K562 (cell line): Measurements from ENCODE around the gene NAPA. TPM values are rescaled to one million over a fixed set of nuclear protein-coding genes. Genes with fewer than 3 reads are reported as not detected.

Source experiments
- ATAC-seq: fragments of 200-7000 bp; cut with Tn5 transposase; 3 replicates; pipeline ENCODE4 v1.9.1; 2020; ENCODE audit warnings: moderate library complexity
- BruUV-seq: library from RNA; stranded (reverse); fragments of 400-500 nt; replicated peaks from 2 replicates; lab custom pipeline; 2021; lab: Mats Ljungman, UMichigan
- CTCF ChIA-PET: fragments of 300-600 bp; formaldehyde crosslinking; extraction: SDS; loops from one replicate; lab custom pipeline; 2021; ENCODE audit warnings: low intra/inter-chr PET ratio; lab: Yijun Ruan, JAX
- POLR2A ChIA-PET: fragments of 300-600, 350-650 bp; sonication (Branson Sonifier 250); formaldehyde crosslinking; extraction: SDS; loops from one replicate; lab custom pipeline; 2021; ENCODE audit warnings: antibody characterized with exemption, inconsistent platforms; lab: Yijun Ruan, JAX
- DNase-seq, 4 experiments: peaks; one replicate each; pipeline versions ENCODE4 v3.0.0 to v3.0.0-alpha.2; 2011 to 2018; ENCODE audit warnings: low spot score in 3 of 4, mixed read lengths in 3 of 4; ENCODE audit errors: extremely low read depth in 1 of 4
- FAIRE-seq: peaks from 2 replicates; lab custom pipeline; 2011; peaks lifted over from hg19 to GRCh38; lab: Jason Lieb, UNC
- H2AFZ ChIP-seq: 2 replicates; pipeline ENCODE4 v1.6.0; 2011; ENCODE audit warnings: low read depth, low read length, control low read depth, inconsistent platforms
- H3K27ac ChIP-seq: fragments of 200-600 bp; 3 replicates; pipeline ENCODE4 v1.8.0; 2011; ENCODE audit warnings: low read depth, mild to moderate bottlenecking, control low read depth, inconsistent platforms, low read length, moderate library complexity, mixed read lengths; ENCODE audit errors: extremely low read depth
- H3K27me3 ChIP-seq, 2 experiments: fragments of 300-600 bp in 1 of 2; 2 replicates in 1 of 2; 3 replicates in 1 of 2; pipeline versions ENCODE4 v1.6.0 to v1.8.0; 2011; ENCODE audit warnings: inconsistent platforms in 2 of 2, low read length in 2 of 2, mild to moderate bottlenecking in 1 of 2, mixed read lengths in 1 of 2, moderate library complexity in 1 of 2; ENCODE audit not compliant: control insufficient read depth in 2 of 2, insufficient read depth in 2 of 2
- H3K36me3 ChIP-seq: fragments of 300-600 bp; 3 replicates; pipeline ENCODE4 v1.8.0; 2011; ENCODE audit warnings: mild to moderate bottlenecking, low read length, inconsistent platforms; ENCODE audit not compliant: control insufficient read depth, insufficient read depth
- H3K4me1 ChIP-seq, 2 experiments: fragments of 200-600 bp in 1 of 2; replicated peaks in 1 of 2; 2 replicates in 1 of 2; 3 replicates in 1 of 2; pipeline versions ENCODE4 v1.5.1 to v1.8.0; 2011; ENCODE audit warnings: inconsistent platforms in 2 of 2, low read length in 2 of 2, mild to moderate bottlenecking in 1 of 2, mixed read lengths in 1 of 2, moderate library complexity in 1 of 2; ENCODE audit not compliant: control insufficient read depth in 2 of 2, insufficient read depth in 2 of 2
- H3K4me2 ChIP-seq: 2 replicates; pipeline ENCODE4 v1.6.1; 2011; ENCODE audit warnings: low read length, control low read depth, inconsistent platforms, mixed read lengths; ENCODE audit not compliant: insufficient read depth
- H3K4me3 ChIP-seq: fragments of 200-600 bp; sonication (generic), shearing (Covaris generic); 2 replicates; pipeline ENCODE4 v1.5.1; 2016; ENCODE audit warnings: control low read depth, inconsistent platforms
- H3K79me2 ChIP-seq: fragments of 200-600 bp; 3 replicates; pipeline ENCODE4 v1.8.0; 2011; ENCODE audit warnings: low read length, inconsistent platforms; ENCODE audit not compliant: control insufficient read depth, insufficient read depth
- H3K9ac ChIP-seq, 2 experiments: 2 replicates each; pipeline versions ENCODE4 v1.6.0 to v1.6.1; 2011; ENCODE audit warnings: low read depth in 2 of 2, low read length in 2 of 2, control low read depth in 1 of 2, inconsistent platforms in 1 of 2, mild to moderate bottlenecking in 1 of 2, mixed read lengths in 1 of 2; ENCODE audit not compliant: insufficient read depth in 1 of 2
- H3K9me1 ChIP-seq: one replicate; pipeline ENCODE4 v1.6.0; 2011; ENCODE audit warnings: inconsistent platforms, mild to moderate bottlenecking, low read length, moderate library complexity; ENCODE audit not compliant: control insufficient read depth, insufficient read depth
- H3K9me3 ChIP-seq: replicated peaks from 2 replicates; pipeline ENCODE4 v1.5.1; 2011; ENCODE audit warnings: low read depth, low read length, inconsistent platforms; ENCODE audit not compliant: control insufficient read depth, insufficient read depth
- H4K20me1 ChIP-seq: replicated peaks from 2 replicates; pipeline ENCODE4 v1.6.1; 2011; ENCODE audit warnings: low read length, inconsistent platforms, mixed read lengths; ENCODE audit not compliant: control insufficient read depth, insufficient read depth
- BCOR ChIP-seq: fragments of 450-650 bp; IDR thresholded peaks from 2 replicates; pipeline ENCODE4 v1.6.1; 2016
- CC2D1A ChIP-seq: fragments of 450-650 bp; IDR thresholded peaks from 2 replicates; pipeline ENCODE4 v1.6.1; 2017; ENCODE audit warnings: mild to moderate bottlenecking
- E2F6 ChIP-seq, 2 experiments: IDR thresholded peaks; 2 replicates each; pipeline ENCODE4 v1.6.1; 2011; ENCODE audit warnings: borderline replicate concordance in 1 of 2, control low read depth in 1 of 2, low read depth in 1 of 2, low read length in 1 of 2, mild to moderate bottlenecking in 1 of 2, mixed read lengths in 1 of 2, moderate library complexity in 1 of 2; ENCODE audit not compliant: insufficient read depth in 1 of 2, insufficient read length in 1 of 2, poor library complexity in 1 of 2, severe bottlenecking in 1 of 2; ENCODE audit errors: extremely low read depth in 1 of 2
- GTF3C2 ChIP-seq: IDR thresholded peaks from 3 replicates; pipeline ENCODE4 v1.6.1; 2011; ENCODE audit warnings: borderline replicate concordance, mild to moderate bottlenecking, moderate library complexity; ENCODE audit not compliant: insufficient read length; ENCODE audit errors: extremely low read depth
- HDAC2 ChIP-seq: fragments of 450-650 bp; IDR thresholded peaks from 2 replicates; pipeline ENCODE4 v1.6.1; 2016; ENCODE audit warnings: mild to moderate bottlenecking
- KDM1A ChIP-seq, 2 experiments: fragments of 450-650 bp; IDR thresholded peaks; 2 replicates each; pipeline ENCODE4 v1.6.1; 2016; ENCODE audit warnings: mild to moderate bottlenecking in 2 of 2
- KLF6 ChIP-seq: fragments of 250-450 bp; sonication (Bioruptor Pico); IDR thresholded peaks from 2 replicates; pipeline ENCODE4 v1.4.0; 2020; ENCODE audit warnings: mild to moderate bottlenecking, moderate library complexity, borderline replicate concordance
- PTBP1 ChIP-seq: fragments of 200-400 bp; formaldehyde crosslinking; IDR thresholded peaks from 2 replicates; pipeline ENCODE4 v1.6.1; 2017; ENCODE audit warnings: low read depth, low read length
- RBM25 ChIP-seq: fragments of 200-400 bp; formaldehyde crosslinking; IDR thresholded peaks from 2 replicates; pipeline ENCODE4 v1.6.1; 2018; ENCODE audit warnings: low read length, low read depth, moderate library complexity; ENCODE audit not compliant: severe bottlenecking
- RHOXF2B ChIP-seq: fragments of 250-450 bp; sonication (Bioruptor Pico); conservative IDR thresholded peaks from 2 replicates; pipeline ENCODE4 v1.5.1; 2021
- SMARCA5 ChIP-seq: fragments of 450-650 bp; IDR thresholded peaks from 2 replicates; pipeline ENCODE4 v1.6.1; 2016
- ZFP36 ChIP-seq: fragments of 150-350 bp; IDR thresholded peaks from 2 replicates; pipeline ENCODE4 v1.6.1; 2018; ENCODE audit warnings: low read length, low read depth; ENCODE audit not compliant: partially characterized antibody
- ZNF436 ChIP-seq: fragments of 250-450, 450-650 bp; sonication (Bioruptor Pico); formaldehyde crosslinking; IDR thresholded peaks from 2 replicates; pipeline ENCODE4 v1.7.0; 2020; ENCODE audit warnings: mild to moderate bottlenecking
- ZNF589 ChIP-seq: fragments of 200-800 bp; sonication (Bioruptor generic); IDR thresholded peaks from 2 replicates; pipeline ENCODE4 v1.6.1; 2016; ENCODE audit warnings: low read depth, missing genetic modification characterization, missing compliant biosample characterization
- ZNF699 ChIP-seq: fragments of 250-450 bp; sonication (Bioruptor Pico); IDR thresholded peaks from 2 replicates; pipeline ENCODE4 v1.8.0; 2021; ENCODE audit warnings: mild to moderate bottlenecking, moderate library complexity; ENCODE audit not compliant: insufficient replicate concordance
- WGBS: fragments of 100-300 bp; shearing (Covaris generic); methylation state at CpG from one replicate; pipeline ENCODE4 v1.1.6; 2016; ENCODE audit warnings: low coverage, mixed read lengths; ENCODE audit not compliant: insufficient coverage; ENCODE audit errors: missing lambda C conversion rate; 5-methylcytosine and 5-hydroxymethylcytosine counted together
- in situ Hi-C: fragments of 300-500 bp; cut with MboI; formaldehyde crosslinking; loops from 4 replicates; pipeline ENCODE4 v1.15.0; 2018; ENCODE audit warnings: inconsistent platforms, mixed read lengths
- intact Hi-C: fragments of 100-400 bp; cut with micrococcal nuclease; formaldehyde crosslinking; loops from 2 replicates; pipeline ENCODE4 v1.14.2; 2022
- polyA plus RNA-seq, 8 experiments: library from polyadenylated mRNA; depleted of rRNA in 4 of 8; stranded (reverse) in 5 of 8; unstranded in 3 of 8; fragments of >200 nt; fragmentation: Nextera tagmentation in 2 of 8; fragmentation: Illumina TruSeq in 1 of 8; extraction: Ambion mirVana in 2 of 8; extraction: Trizol in 1 of 8; gene quantifications; 2 replicates each; pipeline versions ENCODE4 v1.2.1 to v1.2.3, GENCODE V29; 2011 to 2014; ENCODE audit warnings: inconsistent platforms in 1 of 8, missing spikeins in 1 of 8
- total RNA-seq, 7 experiments: library from RNA; depleted of rRNA in 6 of 7; stranded (reverse); fragments of >200 nt in 6 of 7; fragmentation: Illumina TruSeq in 2 of 7; extraction: Trizol in 2 of 7; gene quantifications; 2 replicates each; pipeline versions ENCODE4 v1.2.1 to v1.2.3, GENCODE V29; 2011 to 2021; ENCODE audit warnings: low replicate concordance in 1 of 7

Gene NAPA
- total and polyA plus RNA-seq, 9 of the 15 experiments (the other 6 are each of a cell fraction or from before 2014, with no cell fraction given) = 5.4 to 98.6 (median 77.5) TPM

DNA sequence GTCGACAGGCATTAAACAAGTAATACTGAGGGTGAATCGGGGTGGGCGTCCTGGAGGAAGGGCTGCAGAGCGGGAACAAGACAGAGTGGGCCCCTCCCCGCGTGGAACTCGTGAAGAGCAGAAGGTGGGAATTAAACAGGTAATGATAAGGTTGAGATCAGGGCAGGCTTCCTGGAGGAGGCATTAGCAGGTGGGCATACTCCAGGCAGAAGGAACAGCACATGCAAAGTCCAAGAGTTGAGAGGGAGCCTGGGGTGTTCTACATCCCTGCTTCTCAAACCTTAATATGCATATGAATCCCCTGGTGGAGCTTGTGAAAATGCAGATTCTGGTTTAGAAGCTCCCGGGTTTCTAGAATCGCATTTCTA lies 66.5 kb downstream of the NAPA start:
- DNase-seq = no peak
- Histone ChIP-seq H3K79me2 (no peaks in the 10 kb centered on the region), H3K9me3 (no peaks in the 10 kb centered on the region), H3K4me1 (peaks cover 13 to 39% of the 10 kb centered on the region in 2 experiments; a peak in 4 of 5 replicates), H3K9me1 (peaks cover 5% of the 10 kb centered on the region), H2AFZ (peak overlapping the region; percentile 94; the same call in 1 of the 2 replicates), H3K4me3 (no peak overlapping the region), H3K27me3 (peaks cover 16 to 41% of the 10 kb centered on the region in 2 experiments; a peak in 4 of 5 replicates), H3K27ac (no peak overlapping the region), H3K36me3 (no peaks in the 10 kb centered on the region), H4K20me1 (peaks cover 7% of the 10 kb centered on the region; the same call in 1 of the 2 replicates), H3K9ac (peak overlapping the region in 1 of 2 experiments; percentile 83; a peak in 1 of 4 replicates), H3K4me2 (no peak overlapping the region)
- POLR2A ChIA-PET = interaction anchor here (0.9 to 1.5 kb wide), 4 partner anchors 10 to 65 kb away, joined by 3 to 7 read pairs (median 4); no protein-coding TSS in a partner anchor
- in situ Hi-C loops (no loop called here), intact Hi-C loops (loop anchor here (10.0 kb wide), 1 partner anchor 156 kb away; the partner anchor contains the start of gene BICRA)
- 23% methylated on average over 9 of the region's 9 CpGs for WGBS
- CTCF ChIA-PET = no interaction called here
- TF ChIP-seq RHOXF2B (CRISPR knock-in tag) (no peak), ZNF436 (CRISPR knock-in tag) (0 out of 2 replicates have a peak, but pooled peaks have one; percentile 44), SMARCA5 (0 out of 2 replicates have a peak, but pooled peaks have one; percentile 76), ZNF589 (CRISPR knock-in tag) (no peak), PTBP1 (peak; percentile 54; the same call in 1 of the 2 replicates), HDAC2 (0 out of 2 replicates have a peak, but pooled peaks have one; percentile 53), CC2D1A (no peak), ZNF699 (CRISPR knock-in tag) (no peak), KLF6 (no peak), RBM25 (peak; percentile 97), GTF3C2 (peak; percentile 10), E2F6 (IDR thresholded peaks at IDR 0.05; ENCODE audit: borderline replicate concordance in 1 of 2, extremely low read depth in 1 of 2, insufficient read depth in 1 of 2, insufficient read length in 1 of 2, low read depth in 1 of 2, low read length in 1 of 2, poor library complexity in 1 of 2, severe bottlenecking in 1 of 2) (peak in 1 of 2 experiments; percentile 37), KDM1A (IDR thresholded peaks at IDR 0.05) (peak; percentile 44 to 63; a peak in 2 of 4 replicates), ZFP36 (peak; percentile 98), BCOR (peak; percentile 93)
- no TSS peak for BruUV-seq
- ATAC-seq = no peak
- no peak for FAIRE-seq
